ENCODE results near the gene TCFL5.
A peak's percentile ranks its signal among the peaks of the same experiment; 100 is the strongest.

DNA sequence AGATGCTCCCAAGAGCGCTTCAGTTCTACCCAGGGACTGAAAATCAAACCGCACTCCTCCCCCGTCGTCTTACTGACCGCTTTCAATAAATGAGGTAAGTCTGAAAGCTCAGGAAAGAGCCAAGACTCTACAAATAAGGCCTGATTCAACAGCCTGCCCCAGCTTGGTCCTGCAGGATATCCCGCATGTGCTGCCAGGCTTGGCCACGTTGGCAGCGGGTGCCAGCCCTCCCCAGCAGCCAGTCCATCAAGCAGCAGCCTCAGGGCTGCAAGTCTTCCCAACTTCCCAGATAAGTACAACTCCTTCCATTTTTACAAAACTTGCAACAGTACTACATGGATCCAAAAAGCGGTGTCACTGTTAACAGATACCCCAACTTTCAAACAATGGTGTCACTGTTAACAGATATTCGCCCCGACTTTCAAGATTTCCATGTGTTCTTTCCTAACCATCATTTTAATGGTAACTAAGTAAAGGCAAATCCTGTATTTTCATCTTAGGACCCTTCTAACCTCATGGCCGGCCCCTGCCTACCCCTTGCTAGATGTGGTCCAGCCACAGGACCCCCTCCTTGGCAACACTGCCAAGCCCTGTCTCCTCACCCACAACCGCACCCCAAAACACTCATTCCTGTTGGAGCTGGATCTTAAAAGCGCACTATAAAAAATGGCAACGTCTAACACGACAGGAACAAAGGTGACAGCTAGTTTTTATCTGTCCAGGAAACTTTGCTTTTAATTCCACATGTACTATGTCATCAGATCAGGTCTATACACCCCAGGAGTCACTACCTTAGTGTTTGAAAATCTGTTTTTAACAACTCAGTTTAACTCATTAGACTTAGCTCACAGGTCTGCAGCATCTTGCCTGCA, 36.7 kb upstream of the TCFL5 start:
- TF ChIP-seq, protein P1, sequence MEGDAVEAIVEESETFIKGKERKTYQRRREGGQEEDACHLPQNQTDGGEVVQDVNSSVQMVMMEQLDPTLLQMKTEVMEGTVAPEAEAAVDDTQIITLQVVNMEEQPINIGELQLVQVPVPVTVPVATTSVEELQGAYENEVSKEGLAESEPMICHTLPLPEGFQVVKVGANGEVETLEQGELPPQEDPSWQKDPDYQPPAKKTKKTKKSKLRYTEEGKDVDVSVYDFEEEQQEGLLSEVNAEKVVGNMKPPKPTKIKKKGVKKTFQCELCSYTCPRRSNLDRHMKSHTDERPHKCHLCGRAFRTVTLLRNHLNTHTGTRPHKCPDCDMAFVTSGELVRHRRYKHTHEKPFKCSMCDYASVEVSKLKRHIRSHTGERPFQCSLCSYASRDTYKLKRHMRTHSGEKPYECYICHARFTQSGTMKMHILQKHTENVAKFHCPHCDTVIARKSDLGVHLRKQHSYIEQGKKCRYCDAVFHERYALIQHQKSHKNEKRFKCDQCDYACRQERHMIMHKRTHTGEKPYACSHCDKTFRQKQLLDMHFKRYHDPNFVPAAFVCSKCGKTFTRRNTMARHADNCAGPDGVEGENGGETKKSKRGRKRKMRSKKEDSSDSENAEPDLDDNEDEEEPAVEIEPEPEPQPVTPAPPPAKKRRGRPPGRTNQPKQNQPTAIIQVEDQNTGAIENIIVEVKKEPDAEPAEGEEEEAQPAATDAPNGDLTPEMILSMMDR (IDR thresholded peaks at IDR 0.05): no peak
- TF ChIP-seq POLR2A (IDR thresholded peaks at IDR 0.05): no peak
- peak; percentile 14 for TF ChIP-seq POLR2AphosphoS5 (IDR thresholded peaks at IDR 0.05)
